SH-SY5Y (cell line): Measurements from ENCODE around the gene VTCN1.

Experiments used
- GATA2 ChIP-seq: IDR thresholded peaks from 2 replicates; pipeline ENCODE4 v1.6.1; 2011; ENCODE audit warnings: mild to moderate bottlenecking, low read depth, low read length
- GATA3 ChIP-seq: IDR thresholded peaks from 2 replicates; pipeline ENCODE4 v1.6.1; 2011; ENCODE audit warnings: low read depth, mild to moderate bottlenecking, low read length, moderate library complexity

GRCh38 chr1:117225931-117226330 lies 15.2 kb upstream of the VTCN1 start:
- no peak for TF ChIP-seq GATA2
- TF ChIP-seq GATA3: no peak
